Measurements from ENCODE around the gene MEIS1. TPM values are rescaled to one million over a fixed set of nuclear protein-coding genes. Genes with fewer than 3 reads are reported as not detected.

MEIS1 gene
- total RNA-seq, 6 experiments from 2014 or later, result 3.1 to 8.8 (median 4.2) TPM

- intact Hi-C loops (cut with DNase I), result no loop called here
- Histone ChIP-seq H3K4me3 (no peak overlapping the region), H3K36me3 (no peaks in the 10 kb centered on the region), H3K27me3 (no peaks in the 10 kb centered on the region), H3K4me1 (peaks cover 0 to 10% (median 4%) of the 10 kb centered on the region in 4 donors), H3K27ac (no peak overlapping the region), H3K9me3 (no peaks in the 10 kb centered on the region)
- TF ChIP-seq POLR2A (IDR thresholded peaks at IDR 0.05) (no peak), CTCF (IDR thresholded peaks at IDR 0.05) (no peak)
- ATAC-seq, result peak in 1 of 4 donors; percentile 15
- no peak for DNase-seq
- 69% methylated on average over 6 of the region's 6 CpGs for WGBS (ENCODE audit: insufficient coverage, low coverage, low lambda C conversion rate, missing lambda C conversion rate)
Measured at GRCh38 chr2:66461664-66462500, 27.0 kb downstream of the MEIS1 start.

- no peaks in the 10 kb centered on the region for H3K36me3 ChIP-seq
- ATAC-seq (no peak), DNase-seq (no peak)
- no peak overlapping the region for H3K27ac ChIP-seq
- no peaks in the 10 kb centered on the region for H3K9me3 ChIP-seq
- TF ChIP-seq POLR2A (IDR thresholded peaks at IDR 0.05) (no peak), CTCF (IDR thresholded peaks at IDR 0.05) (no peak)
- H3K4me3 ChIP-seq, result no peak overlapping the region
- H3K27me3 ChIP-seq, result no peaks in the 10 kb centered on the region
- WGBS (ENCODE audit: insufficient coverage, low coverage, low lambda C conversion rate, missing lambda C conversion rate), result 70% methylated on average over 5 of the region's 5 CpGs
- intact Hi-C loops (cut with DNase I), result no loop called here
- H3K4me1 ChIP-seq, result peaks cover 0 to 10% (median 4%) of the 10 kb centered on the region in 4 donors
Measured at GRCh38 chr2:66462501-66462825, 27.5 kb downstream of the MEIS1 start.

- Histone ChIP-seq H3K9me3 (no peaks in the 10 kb centered on the region), H3K4me1 (peaks cover 0 to 10% (median 4%) of the 10 kb centered on the region in 4 donors), H3K36me3 (no peaks in the 10 kb centered on the region), H3K4me3 (no peak overlapping the region), H3K27me3 (no peaks in the 10 kb centered on the region), H3K27ac (no peak overlapping the region)
- TF ChIP-seq POLR2A (IDR thresholded peaks at IDR 0.05) (no peak), CTCF (IDR thresholded peaks at IDR 0.05) (no peak)
- ATAC-seq (peak in 1 of 4 donors; percentile 23), DNase-seq (no peak)
- WGBS (ENCODE audit: insufficient coverage, low coverage, low lambda C conversion rate, missing lambda C conversion rate), result 79% methylated on average over 3 of the region's 3 CpGs
- intact Hi-C loops (cut with DNase I), result no loop called here
Measured at GRCh38 chr2:66463206-66463755, 28.4 kb downstream of the MEIS1 start.

GRCh38 chr2:66464930-66465637 is 30.2 kb downstream of the MEIS1 start:
- Histone ChIP-seq H3K4me3 (no peak overlapping the region), H3K27ac (no peak overlapping the region), H3K9me3 (no peaks in the 10 kb centered on the region), H3K27me3 (no peaks in the 10 kb centered on the region), H3K4me1 (peaks cover 0 to 15% (median 4%) of the 10 kb centered on the region in 4 donors), H3K36me3 (no peaks in the 10 kb centered on the region)
- DNase-seq (no peak), ATAC-seq (no peak)
- TF ChIP-seq POLR2A (IDR thresholded peaks at IDR 0.05) (no peak), CTCF (IDR thresholded peaks at IDR 0.05) (no peak)
- intact Hi-C loops (cut with DNase I), result no loop called here
- WGBS (ENCODE audit: insufficient coverage, low coverage, low lambda C conversion rate, missing lambda C conversion rate), result 78% methylated on average over 4 of the region's 4 CpGs
